Endodermal cell (in vitro differentiated cells): ENCODE measurements around the gene CPN1. TPM values are rescaled to one million over a fixed set of nuclear protein-coding genes. Genes with fewer than 3 reads are reported as not detected.

Experiments
- DNase-seq: peaks from one replicate; pipeline ENCODE4 v3.0.0-alpha.2; 2017
- H3K27ac ChIP-seq: 2 replicates; pipeline ENCODE4 v1.5.1; 2013; ENCODE audit warnings: mild to moderate bottlenecking, low read depth, low read length, moderate library complexity
- H3K27me3 ChIP-seq: 2 replicates; pipeline ENCODE4 v1.6.1; 2013; ENCODE audit warnings: mild to moderate bottlenecking, low read length, moderate library complexity; ENCODE audit not compliant: insufficient read depth, control insufficient read depth, poor library complexity, severe bottlenecking
- H3K36me3 ChIP-seq: 2 replicates; pipeline ENCODE4 v1.7.0; 2013; ENCODE audit warnings: mild to moderate bottlenecking, low read length, moderate library complexity; ENCODE audit not compliant: control insufficient read depth, insufficient read depth
- H3K4me1 ChIP-seq: one replicate; pipeline ENCODE4 v1.7.0; 2013; ENCODE audit warnings: low read length; ENCODE audit not compliant: control insufficient read depth, insufficient read depth
- H3K4me3 ChIP-seq: 2 replicates; pipeline ENCODE4 v1.5.1; 2013; ENCODE audit warnings: mild to moderate bottlenecking, low read length, moderate library complexity
- H3K9ac ChIP-seq: 2 replicates; pipeline ENCODE4 v1.6.1; 2013; ENCODE audit warnings: mild to moderate bottlenecking, low read length, moderate library complexity; ENCODE audit not compliant: poor library complexity, severe bottlenecking; ENCODE audit errors: extremely low read depth
- H3K9me3 ChIP-seq: 2 replicates; pipeline ENCODE4 v1.6.1; 2013; ENCODE audit warnings: mild to moderate bottlenecking, low read length, moderate library complexity; ENCODE audit not compliant: control insufficient read depth
- H3K27ac Mint-ChIP-seq: 2 replicates; pipeline ENCODE4 v1.8.0; 2020; ENCODE audit warnings: mixed read lengths
- H3K27me3 Mint-ChIP-seq: 2 replicates; pipeline ENCODE4 v1.8.0; 2021; ENCODE audit warnings: mild to moderate bottlenecking, mixed read lengths; ENCODE audit not compliant: insufficient read depth
- H3K36me3 Mint-ChIP-seq: 2 replicates; pipeline ENCODE4 v1.8.0; 2020; ENCODE audit warnings: low read depth, mixed read lengths
- H3K4me1 Mint-ChIP-seq: 2 replicates; pipeline ENCODE4 v1.8.0; 2020; ENCODE audit warnings: mixed read lengths
- H3K4me3 Mint-ChIP-seq: 2 replicates; pipeline ENCODE4 v1.8.0; 2020; ENCODE audit warnings: mild to moderate bottlenecking, moderate library complexity, mixed read lengths
- H3K9me3 Mint-ChIP-seq: 2 replicates; pipeline ENCODE4 v1.8.0; 2020; ENCODE audit warnings: mild to moderate bottlenecking, mixed read lengths
- CTCF ChIP-seq: fragments of 200-600 bp; sonication (generic); conservative IDR thresholded peaks from 2 replicates; pipeline ENCODE4 v1.5.0; 2021; ENCODE audit warnings: antibody characterized with exemption, mild to moderate bottlenecking
- WGBS, 2 experiments: methylation state at CpG; one replicate each; pipeline versions ENCODE4 v1.1.5 to v1.1.7; 2013; ENCODE audit warnings: missing lambda C conversion rate in 2 of 2, mixed read lengths in 1 of 2; ENCODE audit not compliant: insufficient coverage in 1 of 2, insufficient read length in 1 of 2; 5-methylcytosine and 5-hydroxymethylcytosine counted together
- total RNA-seq, 2 donors: library from RNA; stranded (reverse); fragmentation: NEBNext Ultra II Directional in 1 of 2; extraction: Animal tissue kit (Norgen Biotek cat#: 25700) in 1 of 2; gene quantifications; 2 replicates in 1 of 2; 3 replicates in 1 of 2; pipeline ENCODE4 v1.2.1, GENCODE V29; 2021

The CPN1 gene
- total RNA-seq, 2 donors from 2014 or later = 0.71 to 1.3 TPM

- DNase-seq = no peak
- no peak for TF ChIP-seq CTCF
- H3K9me3 Mint-ChIP-seq = no peaks in the 10 kb centered on the region
- Histone ChIP-seq H3K4me1 (no peaks in the 10 kb centered on the region), H3K27me3 (no peaks in the 10 kb centered on the region), H3K9me3 (no peaks in the 10 kb centered on the region), H3K4me3 (no peak overlapping the region), H3K9ac (no peak overlapping the region), H3K27ac (no peak overlapping the region), H3K36me3 (no peaks in the 10 kb centered on the region)
- peaks cover 8% of the 10 kb centered on the region for H3K27me3 Mint-ChIP-seq
- H3K27ac Mint-ChIP-seq = no peak overlapping the region
- H3K4me3 Mint-ChIP-seq = no peak overlapping the region
- 94 to 95% methylated on average over 13 of the region's 13 CpGs for WGBS, 2 experiments
- H3K4me1 Mint-ChIP-seq = peaks cover 2% of the 10 kb centered on the region
- H3K36me3 Mint-ChIP-seq = no peaks in the 10 kb centered on the region
Observed at GRCh38 chr10:100114460-100114859, 32.8 kb upstream of the CPN1 start.

GRCh38 chr10:100109670-100110069 is 28.0 kb upstream of the CPN1 start:
- H3K9ac ChIP-seq = no peak overlapping the region
- H3K36me3 Mint-ChIP-seq = no peaks in the 10 kb centered on the region
- peaks cover 6% of the 10 kb centered on the region for H3K9me3 Mint-ChIP-seq
- no peaks in the 10 kb centered on the region for H3K4me1 ChIP-seq
- H3K4me3 Mint-ChIP-seq = no peak overlapping the region
- H3K27ac ChIP-seq = no peak overlapping the region
- 18 to 100% methylated on average over 1 to 3 of the region's 3 CpGs for WGBS, 2 experiments
- H3K9me3 ChIP-seq = peaks cover 13% of the 10 kb centered on the region
- H3K36me3 ChIP-seq = no peaks in the 10 kb centered on the region
- no peaks in the 10 kb centered on the region for H3K27me3 ChIP-seq
- no peak overlapping the region for H3K4me3 ChIP-seq
- peaks cover 8% of the 10 kb centered on the region for H3K4me1 Mint-ChIP-seq
- peaks cover 7% of the 10 kb centered on the region for H3K27me3 Mint-ChIP-seq
- peak overlapping the region; percentile 15 for H3K27ac Mint-ChIP-seq
- TF ChIP-seq CTCF = no peak
- DNase-seq = peak; percentile 79

GRCh38 chr10:100106865-100107264 is 25.2 kb upstream of the CPN1 start:
- no peaks in the 10 kb centered on the region for H3K27me3 ChIP-seq
- H3K4me3 ChIP-seq = no peak overlapping the region
- WGBS, 2 experiments = 93 to 97% methylated on average over 4 to 8 of the region's 11 CpGs
- Mint-ChIP-seq H3K4me3 (no peak overlapping the region), H3K27me3 (no peaks in the 10 kb centered on the region), H3K36me3 (no peaks in the 10 kb centered on the region), H3K4me1 (peaks cover 8% of the 10 kb centered on the region), H3K9me3 (peaks cover 29% of the 10 kb centered on the region), H3K27ac (no peak overlapping the region)
- H3K36me3 ChIP-seq = no peaks in the 10 kb centered on the region
- H3K9me3 ChIP-seq = peaks cover 38% of the 10 kb centered on the region
- no peaks in the 10 kb centered on the region for H3K4me1 ChIP-seq
- DNase-seq = no peak
- no peak for TF ChIP-seq CTCF
- no peak overlapping the region for H3K9ac ChIP-seq
- no peak overlapping the region for H3K27ac ChIP-seq
